A549 (cell line): ENCODE data around the gene ADAMTS14. TPM values are rescaled to one million over a fixed set of nuclear protein-coding genes. Genes with fewer than 3 reads are reported as not detected.

Source experiments
- ATAC-seq, 2 experiments: fragments of 200-7000 bp in 1 of 2; fragments of >200 bp in 1 of 2; cut with Nextera tagmentation in 1 of 2; cut with Tn5 transposase in 1 of 2; 3 replicates each; pipeline versions ENCODE4 v1.8.0 to v1.9.1; 2018 to 2020; ENCODE audit warnings: mild to moderate bottlenecking in 1 of 2, moderate library complexity in 1 of 2
- CTCF ChIA-PET: fragments of 300-600 bp; sonication (Branson Sonifier 250); formaldehyde crosslinking; extraction: SDS; loops from one replicate; lab custom pipeline; 2021; ENCODE audit warnings: antibody characterized with exemption, inconsistent platforms; lab: Yijun Ruan, JAX
- POLR2A ChIA-PET: fragments of 350-600 bp; formaldehyde crosslinking; extraction: SDS; loops from one replicate; lab custom pipeline; 2021; ENCODE audit warnings: antibody characterized with exemption, inconsistent platforms; lab: Yijun Ruan, JAX
- DNase-seq, 2 experiments: peaks; one replicate each; pipeline versions ENCODE4 v3.0.0 to v3.0.0-alpha.2; 2011 to 2016; ENCODE audit warnings: low read depth in 1 of 2, low spot score in 1 of 2
- FAIRE-seq: peaks from 2 replicates; lab custom pipeline; 2011; peaks lifted over from hg19 to GRCh38; lab: Jason Lieb, UNC
- H3K27ac ChIP-seq, 2 experiments: fragments of >200 bp; sonication (Bioruptor Twin); formaldehyde crosslinking; 3 replicates each; pipeline ENCODE4 v1.5.1; 2016 to 2017
- H3K4me1 ChIP-seq: fragments of >200 bp; sonication (Bioruptor Twin); formaldehyde crosslinking; 3 replicates; pipeline ENCODE4 v1.6.1; 2016
- H3K4me2 ChIP-seq: fragments of >200 bp; sonication (Bioruptor Twin); formaldehyde crosslinking; 3 replicates; pipeline ENCODE4 v1.6.1; 2016
- H3K4me3 ChIP-seq: fragments of >200 bp; sonication (Bioruptor Twin); formaldehyde crosslinking; 3 replicates; pipeline ENCODE4 v1.5.1; 2016
- H3K9me3 ChIP-seq: fragments of >200 bp; sonication (Bioruptor Twin); formaldehyde crosslinking; 3 replicates; pipeline ENCODE4 v1.6.1; 2016
- EP300 ChIP-seq, 2 experiments: fragments of >200 bp; sonication (Bioruptor Twin); formaldehyde crosslinking; IDR thresholded peaks; 2 replicates in 1 of 2; 3 replicates in 1 of 2; pipeline ENCODE4 v1.6.1; 2016 to 2017
- FOSL2 ChIP-seq, 2 experiments: fragments of 450-650 bp in 1 of 2; fragments of >200 bp in 1 of 2; sonication (Bioruptor Twin) in 1 of 2; formaldehyde crosslinking; IDR thresholded peaks; 2 replicates each; pipeline versions ENCODE4 v1.5.0 to v1.6.1; 2016 to 2020; ENCODE audit warnings: mild to moderate bottlenecking in 1 of 2, moderate library complexity in 1 of 2
- HOXA7 ChIP-seq: fragments of 250-450 bp; sonication (Bioruptor Pico); IDR thresholded peaks from 2 replicates; pipeline ENCODE4 v1.5.0; 2020; ENCODE audit warnings: mild to moderate bottlenecking, moderate library complexity
- NPAS2 ChIP-seq: fragments of 250-450 bp; sonication (Bioruptor Pico); IDR thresholded peaks from 2 replicates; pipeline ENCODE4 v1.8.0; 2022; ENCODE audit warnings: mild to moderate bottlenecking, moderate library complexity, borderline replicate concordance
- ZC3H11A ChIP-seq: fragments of 450-650 bp; IDR thresholded peaks from 2 replicates; pipeline ENCODE4 v1.6.1; 2014; ENCODE audit warnings: antibody characterized with exemption, mild to moderate bottlenecking
- ZNF302 ChIP-seq: fragments of 250-450 bp; sonication (Bioruptor Pico); IDR thresholded peaks from 2 replicates; pipeline ENCODE4 v1.9.0; 2021; ENCODE audit warnings: inconsistent platforms, mild to moderate bottlenecking, moderate library complexity
- WGBS: methylation state at CpG from one replicate; pipeline ENCODE4 v1.1.6; 2017; ENCODE audit errors: missing lambda C conversion rate; 5-methylcytosine and 5-hydroxymethylcytosine counted together
- polyA plus RNA-seq, 4 experiments: library from polyadenylated mRNA; depleted of rRNA in 3 of 4; stranded (reverse); fragments of >200 nt; fragmentation: RNase III in 1 of 4; extraction: RNeasy Plus Mini Kit Qiagen cat#74134 plus additional on column Dnase treatment in 1 of 4; gene quantifications; 2 replicates in 3 of 4; 3 replicates in 1 of 4; pipeline ENCODE4 v1.2.3, GENCODE V29; 2011 to 2017
- TF ChIP-seq, protein P1 (sequence below): fragments of 250-450 bp; sonication (Bioruptor Pico); IDR thresholded peaks from 2 replicates; pipeline ENCODE4 v1.5.0; 2020; ENCODE audit warnings: low read depth, mild to moderate bottlenecking, moderate library complexity
- TF ChIP-seq, protein P2 (sequence below): fragments of 150-350 bp; IDR thresholded peaks from 2 replicates; pipeline ENCODE4 v1.6.1; 2014; ENCODE audit warnings: low read depth, mild to moderate bottlenecking, low read length
- TF ChIP-seq, protein P3 (sequence below): IDR thresholded peaks from 2 replicates; pipeline ENCODE4 v1.6.1; 2012
- TF ChIP-seq, protein P4 (sequence below): fragments of 250-450 bp; sonication (Bioruptor Pico); IDR thresholded peaks from 2 replicates; pipeline ENCODE4 v1.5.0; 2021; ENCODE audit warnings: mild to moderate bottlenecking, moderate library complexity, borderline replicate concordance
- TF ChIP-seq, protein P5 (sequence below): fragments of 200-600 bp; sonication (generic); IDR thresholded peaks from 2 replicates; pipeline ENCODE4 v1.6.1; 2016; ENCODE audit warnings: antibody characterized with exemption, mild to moderate bottlenecking, moderate library complexity

The ADAMTS14 gene
- polyA plus RNA-seq, 2 of the 4 experiments (the other 2 are of a cell fraction): 0.03 TPM; not detected in 1

GRCh38 chr10:70647086-70647485 lies 25.2 kb upstream of the ADAMTS14 start:
- DNase-seq (no peak), FAIRE-seq (no peak), ATAC-seq (no peak)
- 39% methylated on average over 3 of the region's 3 CpGs for WGBS
- Histone ChIP-seq H3K4me2 (no peak overlapping the region), H3K27ac (no peak overlapping the region), H3K9me3 (0 out of 3 replicates have a peak, but pooled peaks cover 8% of the 10 kb centered on the region), H3K4me1 (no peaks in the 10 kb centered on the region), H3K4me3 (no peak overlapping the region)
- ChIA-PET POLR2A (no interaction called here), CTCF (no interaction called here)
- TF ChIP-seq, protein P1, sequence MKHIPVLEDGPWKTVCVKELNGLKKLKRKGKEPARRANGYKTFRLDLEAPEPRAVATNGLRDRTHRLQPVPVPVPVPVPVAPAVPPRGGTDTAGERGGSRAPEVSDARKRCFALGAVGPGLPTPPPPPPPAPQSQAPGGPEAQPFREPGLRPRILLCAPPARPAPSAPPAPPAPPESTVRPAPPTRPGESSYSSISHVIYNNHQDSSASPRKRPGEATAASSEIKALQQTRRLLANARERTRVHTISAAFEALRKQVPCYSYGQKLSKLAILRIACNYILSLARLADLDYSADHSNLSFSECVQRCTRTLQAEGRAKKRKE: no peak
- no peak for TF ChIP-seq NPAS2 (CRISPR knock-in tag)

DNA sequence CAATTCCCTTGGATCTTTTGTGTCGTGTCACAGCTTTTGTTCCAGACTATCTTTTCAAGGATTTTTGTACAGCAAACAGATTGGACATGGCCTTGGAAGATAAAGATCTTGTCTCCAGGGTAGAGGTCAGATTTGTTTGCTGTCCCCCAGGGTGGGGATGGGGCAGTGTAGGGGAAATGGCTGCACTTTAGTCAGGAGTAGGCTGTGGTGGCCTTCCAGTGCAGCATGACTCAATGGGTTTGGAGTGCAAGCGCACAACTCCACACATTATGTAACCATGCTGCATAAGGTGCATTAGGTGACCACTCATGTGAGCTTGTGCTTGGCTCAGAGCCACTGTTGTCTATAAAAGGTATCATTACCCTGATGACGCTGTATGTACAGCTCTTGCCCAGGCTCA lies 23.9 kb upstream of the ADAMTS14 start:
- DNase-seq (peak in 1 of 2 experiments; percentile 49), ATAC-seq (no peak), FAIRE-seq (no peak)
- H3K9me3 ChIP-seq: 0 out of 3 replicates have a peak, but pooled peaks cover 8% of the 10 kb centered on the region
- H3K4me1 ChIP-seq: no peaks in the 10 kb centered on the region
- no peak overlapping the region for H3K4me2 ChIP-seq
- no peak overlapping the region for H3K4me3 ChIP-seq
- CTCF ChIA-PET: interaction anchor here (0.8 to 1.5 kb wide), 4 partner anchors 10 to 111 kb away, joined by 3 read pairs; no protein-coding TSS in a partner anchor
- H3K27ac ChIP-seq: no peak overlapping the region
- POLR2A ChIA-PET: no interaction called here
- WGBS: 56% methylated on average over 3 of the region's 3 CpGs
- no peak for TF ChIP-seq ZC3H11A
- no peak for TF ChIP-seq EP300 (IDR thresholded peaks at IDR 0.05)
- TF ChIP-seq, protein P2, sequence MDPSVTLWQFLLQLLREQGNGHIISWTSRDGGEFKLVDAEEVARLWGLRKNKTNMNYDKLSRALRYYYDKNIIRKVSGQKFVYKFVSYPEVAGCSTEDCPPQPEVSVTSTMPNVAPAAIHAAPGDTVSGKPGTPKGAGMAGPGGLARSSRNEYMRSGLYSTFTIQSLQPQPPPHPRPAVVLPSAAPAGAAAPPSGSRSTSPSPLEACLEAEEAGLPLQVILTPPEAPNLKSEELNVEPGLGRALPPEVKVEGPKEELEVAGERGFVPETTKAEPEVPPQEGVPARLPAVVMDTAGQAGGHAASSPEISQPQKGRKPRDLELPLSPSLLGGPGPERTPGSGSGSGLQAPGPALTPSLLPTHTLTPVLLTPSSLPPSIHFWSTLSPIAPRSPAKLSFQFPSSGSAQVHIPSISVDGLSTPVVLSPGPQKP: no peak

DNA sequence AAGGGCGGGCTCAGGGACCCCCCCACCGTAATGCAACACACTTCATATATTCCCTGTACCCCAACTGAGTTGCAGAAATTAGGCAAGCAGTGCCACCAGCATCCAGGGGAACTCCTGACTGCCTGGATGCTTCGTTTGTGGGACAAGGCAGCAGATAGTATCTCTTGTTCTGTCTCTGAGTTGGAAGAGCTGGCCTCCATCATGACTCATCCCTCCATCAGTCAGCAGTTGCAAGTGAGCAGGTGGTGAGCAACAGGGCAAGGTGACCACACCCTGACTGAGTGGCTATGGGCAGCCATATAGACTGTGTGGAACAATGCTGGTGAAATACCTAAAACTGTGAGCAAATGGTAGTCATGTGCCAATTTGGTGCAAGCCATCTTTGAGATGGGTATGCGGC lies 22.8 kb upstream of the ADAMTS14 start:
- no peak for TF ChIP-seq FOSL2 (IDR thresholded peaks at IDR 0.05)
- TF ChIP-seq FOSL2 (CRISPR knock-in tag; IDR thresholded peaks at IDR 0.05): peak; percentile 43; the same call in 1 of the 2 replicates
- TF ChIP-seq HOXA7: no peak
- no peak for TF ChIP-seq ZNF302 (CRISPR knock-in tag)
- TF ChIP-seq, protein P3, sequence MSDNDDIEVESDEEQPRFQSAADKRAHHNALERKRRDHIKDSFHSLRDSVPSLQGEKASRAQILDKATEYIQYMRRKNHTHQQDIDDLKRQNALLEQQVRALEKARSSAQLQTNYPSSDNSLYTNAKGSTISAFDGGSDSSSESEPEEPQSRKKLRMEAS: no peak
- TF ChIP-seq, protein P4, sequence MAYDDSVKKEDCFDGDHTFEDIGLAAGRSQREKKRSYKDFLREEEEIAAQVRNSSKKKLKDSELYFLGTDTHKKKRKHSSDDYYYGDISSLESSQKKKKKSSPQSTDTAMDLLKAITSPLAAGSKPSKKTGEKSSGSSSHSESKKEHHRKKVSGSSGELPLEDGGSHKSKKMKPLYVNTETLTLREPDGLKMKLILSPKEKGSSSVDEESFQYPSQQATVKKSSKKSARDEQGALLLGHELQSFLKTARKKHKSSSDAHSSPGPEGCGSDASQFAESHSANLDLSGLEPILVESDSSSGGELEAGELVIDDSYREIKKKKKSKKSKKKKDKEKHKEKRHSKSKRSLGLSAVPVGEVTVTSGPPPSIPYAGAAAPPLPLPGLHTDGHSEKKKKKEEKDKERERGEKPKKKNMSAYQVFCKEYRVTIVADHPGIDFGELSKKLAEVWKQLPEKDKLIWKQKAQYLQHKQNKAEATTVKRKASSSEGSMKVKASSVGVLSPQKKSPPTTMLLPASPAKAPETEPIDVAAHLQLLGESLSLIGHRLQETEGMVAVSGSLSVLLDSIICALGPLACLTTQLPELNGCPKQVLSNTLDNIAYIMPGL (CRISPR knock-in tag): no peak
- TF ChIP-seq, protein P5, sequence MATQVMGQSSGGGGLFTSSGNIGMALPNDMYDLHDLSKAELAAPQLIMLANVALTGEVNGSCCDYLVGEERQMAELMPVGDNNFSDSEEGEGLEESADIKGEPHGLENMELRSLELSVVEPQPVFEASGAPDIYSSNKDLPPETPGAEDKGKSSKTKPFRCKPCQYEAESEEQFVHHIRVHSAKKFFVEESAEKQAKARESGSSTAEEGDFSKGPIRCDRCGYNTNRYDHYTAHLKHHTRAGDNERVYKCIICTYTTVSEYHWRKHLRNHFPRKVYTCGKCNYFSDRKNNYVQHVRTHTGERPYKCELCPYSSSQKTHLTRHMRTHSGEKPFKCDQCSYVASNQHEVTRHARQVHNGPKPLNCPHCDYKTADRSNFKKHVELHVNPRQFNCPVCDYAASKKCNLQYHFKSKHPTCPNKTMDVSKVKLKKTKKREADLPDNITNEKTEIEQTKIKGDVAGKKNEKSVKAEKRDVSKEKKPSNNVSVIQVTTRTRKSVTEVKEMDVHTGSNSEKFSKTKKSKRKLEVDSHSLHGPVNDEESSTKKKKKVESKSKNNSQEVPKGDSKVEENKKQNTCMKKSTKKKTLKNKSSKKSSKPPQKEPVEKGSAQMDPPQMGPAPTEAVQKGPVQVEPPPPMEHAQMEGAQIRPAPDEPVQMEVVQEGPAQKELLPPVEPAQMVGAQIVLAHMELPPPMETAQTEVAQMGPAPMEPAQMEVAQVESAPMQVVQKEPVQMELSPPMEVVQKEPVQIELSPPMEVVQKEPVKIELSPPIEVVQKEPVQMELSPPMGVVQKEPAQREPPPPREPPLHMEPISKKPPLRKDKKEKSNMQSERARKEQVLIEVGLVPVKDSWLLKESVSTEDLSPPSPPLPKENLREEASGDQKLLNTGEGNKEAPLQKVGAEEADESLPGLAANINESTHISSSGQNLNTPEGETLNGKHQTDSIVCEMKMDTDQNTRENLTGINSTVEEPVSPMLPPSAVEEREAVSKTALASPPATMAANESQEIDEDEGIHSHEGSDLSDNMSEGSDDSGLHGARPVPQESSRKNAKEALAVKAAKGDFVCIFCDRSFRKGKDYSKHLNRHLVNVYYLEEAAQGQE: no peak
- peak; percentile 27 to 85; a peak in 3 of 6 replicates for ATAC-seq
- no peaks in the 10 kb centered on the region for H3K4me1 ChIP-seq
- FAIRE-seq: no peak
- ChIA-PET CTCF (interaction anchor here (1.3 to 1.5 kb wide), 3 partner anchors 11 to 110 kb away, joined by 3 read pairs; no protein-coding TSS in a partner anchor), POLR2A (no interaction called here)
- H3K9me3 ChIP-seq: 0 out of 3 replicates have a peak, but pooled peaks cover 8% of the 10 kb centered on the region
- no peak overlapping the region for H3K27ac ChIP-seq
- H3K4me2 ChIP-seq: no peak overlapping the region
- WGBS: 17% methylated on average over 4 of the region's 4 CpGs
- peak in 1 of 2 experiments; percentile 33 for DNase-seq
- H3K4me3 ChIP-seq: no peak overlapping the region
